NCI-H524 (cell line): ENCODE data around the gene NIT1.
A peak's percentile ranks its signal among the peaks of the same experiment; 100 is the strongest.

Source experiments
- DNase-seq, 2 experiments: peaks; one replicate each; lab custom pipeline; 2025; lab: John Stamatoyannopoulos, UW

NIT1 gene

DNA sequence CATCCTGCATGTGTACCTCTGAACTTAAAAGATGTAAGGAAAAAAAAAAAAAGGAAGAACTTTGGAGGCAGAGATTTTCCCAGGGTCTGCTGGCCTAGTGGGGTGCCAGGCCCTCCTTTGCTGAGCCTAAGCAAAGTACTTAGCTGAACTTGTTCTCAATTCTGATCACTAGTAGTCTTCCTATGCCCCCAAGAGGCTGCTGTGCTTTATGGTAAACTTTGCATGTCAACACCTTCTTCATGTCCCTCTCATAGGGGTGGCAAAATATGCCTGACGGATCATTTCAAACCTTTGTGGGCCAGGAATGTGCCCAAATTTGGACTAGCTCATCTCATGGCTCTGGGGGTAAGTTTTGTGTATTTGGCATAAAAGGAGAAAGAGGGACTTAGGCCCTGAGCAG is 40.0 kb downstream of the NIT1 start:
- DNase-seq = no peak

- DNase-seq = no peak
These were observed 40.6 kb downstream of the NIT1 start for GRCh38 chr1:161158316-161159010.

GRCh38 chr1:161159087-161159912 is 41.4 kb downstream of the NIT1 start, which contains the start of gene USP21:
TSS of gene USP21 (plus strand) at chr1:161159500. CDS start at chr1:161160641, 1,141 bp downstream.
- peak; percentile 74 to 86 for DNase-seq

- DNase-seq = no peak
These were observed 42.0 kb downstream of the NIT1 start for GRCh38 chr1:161159913-161160243.

DNA sequence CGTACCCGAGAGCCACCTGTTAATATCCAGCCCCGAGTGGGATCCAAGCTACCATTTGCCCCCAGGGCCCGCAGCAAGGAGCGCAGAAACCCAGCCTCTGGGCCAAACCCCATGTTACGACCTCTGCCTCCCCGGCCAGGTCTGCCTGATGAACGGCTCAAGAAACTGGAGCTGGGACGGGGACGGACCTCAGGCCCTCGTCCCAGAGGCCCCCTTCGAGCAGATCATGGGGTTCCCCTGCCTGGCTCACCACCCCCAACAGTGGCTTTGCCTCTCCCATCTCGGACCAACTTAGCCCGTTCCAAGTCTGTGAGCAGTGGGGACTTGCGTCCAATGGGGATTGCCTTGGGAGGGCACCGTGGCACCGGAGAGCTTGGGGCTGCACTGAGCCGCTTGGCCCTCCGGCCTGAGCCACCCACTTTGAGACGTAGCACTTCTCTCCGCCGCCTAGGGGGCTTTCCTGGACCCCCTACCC is 42.8 kb downstream of the NIT1 start:
- DNase-seq = no peak

DNA sequence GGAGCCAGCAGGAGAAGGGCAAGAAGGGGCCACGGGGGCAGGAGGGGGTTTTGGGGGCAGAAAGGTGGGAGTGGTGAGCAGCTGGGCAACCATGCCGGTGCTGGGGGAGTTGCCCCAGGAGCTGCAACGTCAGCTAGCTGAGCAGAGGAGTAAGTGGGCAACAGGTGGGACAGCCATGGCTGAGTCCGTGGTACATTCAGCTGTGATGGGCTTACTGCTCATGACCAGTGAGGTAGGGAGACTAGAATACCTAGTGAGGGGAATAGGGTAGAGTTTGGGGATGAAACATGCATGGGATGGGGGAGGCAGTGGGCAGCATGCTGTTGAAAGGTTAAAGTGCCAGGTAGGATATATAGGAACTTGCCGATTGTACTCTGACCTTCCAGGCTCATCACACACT is 43.7 kb downstream of the NIT1 start:
- DNase-seq = no peak

DNA sequence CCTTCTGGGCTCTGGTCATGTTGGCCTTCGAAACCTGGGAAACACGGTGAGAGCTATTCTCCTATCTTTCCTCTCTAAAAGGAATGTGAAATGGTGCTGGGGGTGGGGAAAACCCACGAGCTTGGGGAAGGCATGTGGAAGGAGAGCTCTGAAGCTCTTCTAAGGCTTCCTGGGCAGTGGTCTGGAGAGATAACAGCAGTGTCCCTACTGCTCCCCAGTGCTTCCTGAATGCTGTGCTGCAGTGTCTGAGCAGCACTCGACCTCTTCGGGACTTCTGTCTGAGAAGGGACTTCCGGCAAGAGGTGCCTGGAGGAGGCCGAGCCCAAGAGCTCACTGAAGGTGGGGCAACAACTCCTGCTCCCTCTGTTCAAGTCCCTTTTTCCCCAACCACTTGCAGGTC is 44.1 kb downstream of the NIT1 start:
- no peak for DNase-seq

GRCh38 chr1:161162806-161163205 is 44.9 kb downstream of the NIT1 start:
- DNase-seq = no peak

DNA sequence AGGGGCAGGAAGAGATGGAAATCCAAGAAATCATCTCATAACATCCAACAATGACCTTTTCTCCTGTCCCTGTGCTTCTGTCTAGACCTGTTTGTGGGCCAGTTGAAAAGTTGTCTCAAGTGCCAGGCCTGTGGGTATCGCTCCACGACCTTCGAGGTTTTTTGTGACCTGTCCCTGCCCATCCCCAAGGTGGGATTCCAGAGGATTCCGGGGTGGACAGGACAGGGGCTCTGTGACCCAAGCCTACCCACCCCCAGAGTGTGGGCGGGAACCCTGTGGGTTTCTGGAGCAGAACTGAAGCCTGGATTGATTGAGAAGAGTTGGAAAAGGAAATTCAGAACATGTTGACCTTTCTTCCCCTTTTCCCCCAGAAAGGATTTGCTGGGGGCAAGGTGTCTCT is 45.9 kb downstream of the NIT1 start:
- no peak for DNase-seq

GRCh38 chr1:161164901-161165610 is 47.2 kb downstream of the NIT1 start:
- DNase-seq = no peak

DNA sequence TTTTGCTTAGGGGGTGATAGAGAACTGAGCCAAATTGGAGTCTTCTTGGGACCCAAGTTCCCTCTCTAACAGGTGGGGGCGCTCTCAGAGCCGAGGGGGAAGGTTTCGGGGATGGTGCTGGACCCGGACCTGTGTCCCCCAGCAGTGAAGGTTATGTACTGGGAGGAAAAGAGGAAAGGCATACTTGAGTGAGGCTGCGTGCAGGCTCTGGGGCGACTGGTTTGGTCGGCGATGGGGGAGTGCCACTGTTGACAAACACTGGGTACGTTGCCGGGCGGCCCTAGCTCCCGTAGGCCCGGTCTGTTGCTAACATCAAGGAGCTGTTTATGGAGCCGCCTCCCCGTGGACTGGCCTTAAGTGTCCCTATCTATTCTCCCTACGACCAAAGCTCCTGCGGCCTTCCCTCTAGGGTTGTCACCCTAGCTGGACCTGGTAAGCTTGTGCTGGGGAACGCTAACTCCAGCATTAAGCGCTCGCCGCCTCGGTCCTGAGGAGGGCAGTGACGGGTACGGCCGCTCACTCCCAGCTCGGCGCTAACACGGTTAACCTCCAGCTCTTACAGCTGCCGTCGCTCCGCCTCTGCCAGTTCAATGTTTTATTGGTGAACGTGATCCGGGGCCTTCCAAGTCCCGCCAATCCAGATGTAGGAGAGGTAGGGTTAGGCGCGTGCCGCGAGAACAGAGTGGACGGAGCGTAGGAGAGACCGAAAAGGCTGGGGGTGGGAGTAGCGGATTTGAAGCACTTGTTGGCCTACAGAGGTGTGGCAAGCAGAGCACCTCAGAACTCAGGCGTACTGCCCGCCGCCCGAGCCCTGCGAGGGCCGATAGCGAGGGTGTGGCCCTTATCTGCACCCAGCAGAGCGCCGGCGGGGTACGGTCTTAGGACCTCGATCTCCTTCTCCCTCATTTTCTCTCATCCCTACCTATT is 48.1 kb downstream of the NIT1 start, which contains the start of gene PPOX:
Gene PPOX (plus strand): TSS at position 685 of the 927 bp plus-strand sequence. CDS start 422 bp downstream, outside the sequence.
- peak; percentile 96 for DNase-seq

GRCh38 chr1:161166669-161167548 is 49.0 kb downstream of the NIT1 start:
- peak in 1 of 2 experiments; percentile 33 for DNase-seq

- DNase-seq = no peak
These were observed 51.0 kb downstream of the NIT1 start for GRCh38 chr1:161168906-161169305.
